Measurements from ENCODE around the gene SFRP2. TPM values are rescaled to one million over a fixed set of nuclear protein-coding genes. Genes with fewer than 3 reads are reported as not detected.

The SFRP2 gene
- total RNA-seq, 1 donor from 2014 or later, result 49.8 TPM

DNA sequence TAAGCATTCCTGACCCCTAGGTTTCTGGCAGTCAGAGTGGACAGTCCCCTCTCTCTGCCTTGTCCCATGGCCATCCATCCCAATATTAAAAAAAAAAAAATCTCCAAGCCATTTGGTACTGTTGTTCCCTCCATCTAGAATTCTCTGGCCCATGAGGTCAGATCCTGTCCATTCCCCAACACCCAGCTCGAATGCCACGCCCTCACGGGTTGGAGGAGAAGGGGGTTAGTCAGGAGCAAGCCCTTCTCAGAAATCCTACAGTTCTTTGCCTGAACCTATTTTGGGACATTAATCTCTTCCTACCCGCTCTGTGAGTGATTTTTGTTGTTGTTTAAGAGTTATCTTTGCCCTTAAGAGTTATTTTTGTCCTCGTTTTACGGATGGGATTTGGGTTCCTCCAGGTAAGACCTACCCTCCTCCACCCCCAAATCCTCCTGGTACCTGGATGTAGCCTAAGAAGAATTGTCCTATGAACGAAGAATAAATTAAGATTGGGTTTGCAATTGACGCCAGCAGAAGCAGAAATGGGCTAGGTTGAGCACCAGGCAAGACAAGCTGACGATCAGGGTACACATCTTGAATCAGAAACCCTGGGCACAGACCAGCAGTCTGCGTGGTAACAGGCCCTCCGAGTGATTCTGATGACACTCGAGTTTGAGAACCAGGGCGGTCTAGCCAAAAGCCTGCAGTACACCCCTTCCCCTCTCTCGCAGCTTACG, 30.0 kb downstream of the SFRP2 start:
- Histone ChIP-seq H3K4me3 (peak overlapping the region; percentile 46 to 71), H3K27ac (no peak overlapping the region), H3K9me3 (no peaks in the 10 kb centered on the region), H3K36me3 (no peaks in the 10 kb centered on the region), H3K4me1 (peaks cover 7% of the 10 kb centered on the region), H3K27me3 (no peaks in the 10 kb centered on the region)
- TF ChIP-seq POLR2A (IDR thresholded peaks at IDR 0.05), result no peak
- no peak for TF ChIP-seq POLR2AphosphoS5 (IDR thresholded peaks at IDR 0.05; ENCODE audit: insufficient read depth in 1 of 2, low read depth in 1 of 2)
- TF ChIP-seq, protein P1, sequence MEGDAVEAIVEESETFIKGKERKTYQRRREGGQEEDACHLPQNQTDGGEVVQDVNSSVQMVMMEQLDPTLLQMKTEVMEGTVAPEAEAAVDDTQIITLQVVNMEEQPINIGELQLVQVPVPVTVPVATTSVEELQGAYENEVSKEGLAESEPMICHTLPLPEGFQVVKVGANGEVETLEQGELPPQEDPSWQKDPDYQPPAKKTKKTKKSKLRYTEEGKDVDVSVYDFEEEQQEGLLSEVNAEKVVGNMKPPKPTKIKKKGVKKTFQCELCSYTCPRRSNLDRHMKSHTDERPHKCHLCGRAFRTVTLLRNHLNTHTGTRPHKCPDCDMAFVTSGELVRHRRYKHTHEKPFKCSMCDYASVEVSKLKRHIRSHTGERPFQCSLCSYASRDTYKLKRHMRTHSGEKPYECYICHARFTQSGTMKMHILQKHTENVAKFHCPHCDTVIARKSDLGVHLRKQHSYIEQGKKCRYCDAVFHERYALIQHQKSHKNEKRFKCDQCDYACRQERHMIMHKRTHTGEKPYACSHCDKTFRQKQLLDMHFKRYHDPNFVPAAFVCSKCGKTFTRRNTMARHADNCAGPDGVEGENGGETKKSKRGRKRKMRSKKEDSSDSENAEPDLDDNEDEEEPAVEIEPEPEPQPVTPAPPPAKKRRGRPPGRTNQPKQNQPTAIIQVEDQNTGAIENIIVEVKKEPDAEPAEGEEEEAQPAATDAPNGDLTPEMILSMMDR (IDR thresholded peaks at IDR 0.05), result no peak
- intact Hi-C loops (cut with DNase I), result no loop called here
- no peak for DNase-seq (ENCODE audit: extremely low spot score in 2 of 2)

DNA sequence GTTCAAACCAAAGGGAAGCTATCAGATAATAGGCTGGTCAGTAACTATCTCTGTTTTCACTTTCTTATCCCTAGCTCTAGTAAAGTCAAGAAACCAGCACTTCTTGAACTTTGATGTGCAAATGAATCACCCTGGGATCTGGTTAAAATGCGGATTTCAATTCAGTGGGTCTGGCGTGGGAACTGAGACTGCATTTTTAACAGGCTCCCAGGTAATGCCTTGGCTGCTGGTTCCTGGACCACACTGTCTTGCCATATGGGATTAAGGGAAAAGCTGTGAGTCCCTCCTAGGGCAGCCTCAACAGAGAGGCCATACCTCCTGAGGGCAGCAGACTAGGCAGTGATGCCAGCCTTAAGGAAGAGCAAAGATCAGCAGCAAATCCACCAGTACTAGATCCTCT, 30.7 kb downstream of the SFRP2 start:
- no peaks in the 10 kb centered on the region for H3K27me3 ChIP-seq
- intact Hi-C loops (cut with DNase I), result no loop called here
- H3K36me3 ChIP-seq, result no peaks in the 10 kb centered on the region
- no peak overlapping the region for H3K4me3 ChIP-seq
- no peak overlapping the region for H3K27ac ChIP-seq
- peaks cover 7% of the 10 kb centered on the region for H3K4me1 ChIP-seq
- DNase-seq (ENCODE audit: extremely low spot score in 2 of 2), result no peak
- TF ChIP-seq POLR2A (IDR thresholded peaks at IDR 0.05) (no peak), POLR2AphosphoS5 (IDR thresholded peaks at IDR 0.05; ENCODE audit: insufficient read depth in 1 of 2, low read depth in 1 of 2) (no peak)
- TF ChIP-seq, protein P1 (IDR thresholded peaks at IDR 0.05), result no peak
- no peaks in the 10 kb centered on the region for H3K9me3 ChIP-seq

DNA sequence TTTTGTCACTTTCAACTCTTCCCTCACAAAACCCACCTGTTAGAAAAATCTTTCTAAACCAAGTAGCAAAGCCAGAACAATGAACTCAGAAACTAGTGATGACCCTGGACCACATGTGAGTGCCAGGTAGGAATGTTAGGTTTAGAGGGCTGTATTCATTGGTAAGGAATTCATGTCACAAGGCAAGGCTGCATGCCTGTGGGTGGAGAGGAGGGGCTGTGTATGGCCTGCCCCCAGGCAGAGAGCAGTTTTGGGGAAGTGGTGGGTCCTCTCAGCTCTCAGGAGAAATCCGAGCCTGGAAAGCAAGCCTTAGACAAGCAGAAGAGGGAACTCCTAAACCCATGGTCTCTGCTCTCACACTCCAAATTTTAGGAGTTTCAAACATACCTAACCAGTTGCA, 31.5 kb downstream of the SFRP2 start:
- intact Hi-C loops (cut with DNase I), result no loop called here
- H3K4me3 ChIP-seq, result no peak overlapping the region
- TF ChIP-seq POLR2AphosphoS5 (IDR thresholded peaks at IDR 0.05; ENCODE audit: insufficient read depth in 1 of 2, low read depth in 1 of 2), result no peak
- TF ChIP-seq, protein P1 (IDR thresholded peaks at IDR 0.05), result no peak
- TF ChIP-seq POLR2A (IDR thresholded peaks at IDR 0.05), result no peak

DNA sequence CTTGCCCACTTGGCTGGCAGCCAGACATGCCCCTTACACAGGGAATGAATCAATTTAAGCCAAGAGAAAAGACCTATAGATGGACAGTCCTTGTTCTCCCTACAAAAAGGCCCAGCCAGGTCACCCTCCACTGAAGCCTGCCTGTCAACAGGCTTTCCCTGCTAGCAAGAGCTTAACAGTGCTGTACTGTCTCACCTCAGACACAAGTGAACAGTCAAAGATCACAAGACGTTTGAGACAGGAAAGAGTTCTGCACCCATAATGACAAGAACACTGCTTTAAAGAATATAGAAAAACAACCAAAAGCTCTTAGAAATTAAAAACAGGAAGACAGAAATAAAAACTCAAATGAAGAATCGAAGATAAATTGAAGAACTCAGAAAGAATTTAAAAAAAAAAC, 33.7 kb downstream of the SFRP2 start:
- no peak for TF ChIP-seq POLR2AphosphoS5 (IDR thresholded peaks at IDR 0.05; ENCODE audit: insufficient read depth in 1 of 2, low read depth in 1 of 2)
- TF ChIP-seq POLR2A (IDR thresholded peaks at IDR 0.05), result no peak

More for the DNA sequence above, 31.5 kb downstream of the SFRP2 start:
- Histone ChIP-seq H3K4me1 (peaks cover 7% of the 10 kb centered on the region), H3K36me3 (no peaks in the 10 kb centered on the region), H3K27ac (no peak overlapping the region), H3K27me3 (no peaks in the 10 kb centered on the region), H3K9me3 (no peaks in the 10 kb centered on the region)
- DNase-seq (ENCODE audit: extremely low spot score in 2 of 2), result no peak

DNA sequence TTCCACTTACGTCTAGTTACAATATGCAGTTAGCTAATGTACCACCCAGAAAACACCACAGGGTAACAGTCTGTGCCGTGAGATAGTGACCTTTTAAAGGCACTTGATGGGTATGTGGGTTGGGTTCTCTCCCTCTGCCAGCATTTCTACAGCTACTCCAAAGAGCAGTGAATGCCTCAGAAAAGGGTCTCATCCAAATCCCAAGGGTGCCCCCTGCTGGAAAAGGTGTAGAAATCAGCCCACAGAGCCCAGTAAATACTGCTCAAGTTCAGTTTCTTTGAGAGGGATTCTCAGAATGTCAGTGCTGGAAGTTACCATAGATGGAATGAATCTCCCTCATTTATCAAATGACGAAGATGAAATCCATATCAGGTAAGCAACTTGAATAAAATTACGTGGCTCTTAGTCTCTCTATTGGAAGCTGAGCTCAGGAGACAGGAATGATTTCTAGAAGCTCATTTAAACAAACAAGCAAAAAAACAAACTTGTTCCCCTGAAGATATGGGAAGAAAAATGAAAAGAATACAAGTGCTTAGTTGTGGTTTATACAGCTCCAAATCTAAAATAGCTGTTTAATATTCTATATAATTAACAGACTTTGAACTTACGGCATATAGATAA, 38.6 kb downstream of the SFRP2 start:
- Histone ChIP-seq H3K9me3 (no peaks in the 10 kb centered on the region), H3K36me3 (no peaks in the 10 kb centered on the region), H3K4me3 (no peak overlapping the region), H3K4me1 (peaks cover 9% of the 10 kb centered on the region), H3K27ac (no peak overlapping the region), H3K27me3 (no peaks in the 10 kb centered on the region)
- intact Hi-C loops (cut with DNase I), result no loop called here
- TF ChIP-seq, protein P1 (IDR thresholded peaks at IDR 0.05), result peak in 1 of 3 experiments; percentile 40
- TF ChIP-seq POLR2AphosphoS5 (IDR thresholded peaks at IDR 0.05; ENCODE audit: insufficient read depth in 1 of 2, low read depth in 1 of 2) (no peak), POLR2A (IDR thresholded peaks at IDR 0.05) (no peak)
- DNase-seq (ENCODE audit: extremely low spot score in 2 of 2), result no peak

More for the DNA sequence above, 33.7 kb downstream of the SFRP2 start:
- Histone ChIP-seq H3K4me1 (peaks cover 7% of the 10 kb centered on the region), H3K27me3 (no peaks in the 10 kb centered on the region), H3K4me3 (no peak overlapping the region), H3K9me3 (no peaks in the 10 kb centered on the region), H3K36me3 (no peaks in the 10 kb centered on the region), H3K27ac (no peak overlapping the region)
- intact Hi-C loops (cut with DNase I), result no loop called here
- no peak for DNase-seq (ENCODE audit: extremely low spot score in 2 of 2)
